Vein endothelial cell (primary cell): ENCODE data around the gene TPGS1. TPM values are rescaled to one million over a fixed set of nuclear protein-coding genes. Genes with fewer than 3 reads are reported as not detected.

Experiments
- total RNA-seq: library from RNA; depleted of rRNA; stranded (reverse); fragments of >200 nt; gene quantifications from 2 replicates; pipeline ENCODE4 v1.2.3, GENCODE V29; 2012

Gene TPGS1, protein sequence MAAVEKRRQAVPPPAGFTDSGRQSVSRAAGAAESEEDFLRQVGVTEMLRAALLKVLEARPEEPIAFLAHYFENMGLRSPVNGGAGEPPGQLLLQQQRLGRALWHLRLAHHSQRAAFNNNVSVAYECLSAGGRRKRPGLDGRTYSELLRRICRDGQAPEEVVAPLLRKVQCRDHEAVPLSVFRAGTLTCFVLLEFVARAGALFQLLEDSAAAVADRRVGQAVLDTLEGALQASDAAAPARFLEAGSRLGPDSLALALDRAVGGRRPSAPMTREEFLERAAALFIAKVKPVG
- 36.1 and 56.8 TPM in 2 replicates for total RNA-seq

GRCh38 chr19:507286-508203 lies at the start of gene TPGS1:
Gene TPGS1 (plus strand): TSS chr19:507497. CDS start chr19:507507, 10 bp downstream.

GRCh38 chr19:460877-461720 lies 46.2 kb upstream of the TPGS1 start, which contains the start of gene SHC2:
Gene SHC2 (minus strand): TSS chr19:461033. CDS start chr19:460996, 37 bp downstream.

DNA sequence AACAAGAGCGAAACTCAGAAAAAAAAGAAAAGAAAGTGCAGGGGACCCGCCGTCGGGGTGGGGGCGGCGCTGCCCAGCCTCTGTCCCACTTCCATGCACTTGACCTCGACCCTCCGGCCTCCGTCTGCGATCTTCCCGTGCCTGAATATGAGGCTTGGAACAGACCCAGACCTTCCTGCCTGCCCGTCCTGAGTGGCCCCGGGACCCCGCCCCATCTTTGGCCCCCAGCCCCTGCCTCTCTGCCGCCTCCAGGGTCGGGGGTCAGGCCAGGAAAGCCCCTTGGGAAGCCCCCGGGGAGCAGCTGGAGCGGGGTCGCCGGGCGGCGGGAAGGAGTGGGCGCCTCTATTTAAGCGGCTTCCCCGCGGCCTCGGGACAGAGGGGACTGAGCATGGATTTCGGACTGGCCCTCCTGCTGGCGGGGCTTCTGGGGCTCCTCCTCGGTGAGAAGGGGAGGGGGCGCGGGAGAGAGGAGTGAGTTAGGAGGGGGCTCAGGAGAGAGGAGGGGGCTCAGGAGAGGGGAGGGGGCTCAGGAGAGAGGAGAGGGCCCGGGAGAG lies 11.1 kb upstream of the TPGS1 start, which contains the start of gene MADCAM1:
TSS of gene MADCAM1 (plus strand) at position 375 of the 554 bp plus-strand sequence. CDS start at position 389, 14 bp downstream.

DNA sequence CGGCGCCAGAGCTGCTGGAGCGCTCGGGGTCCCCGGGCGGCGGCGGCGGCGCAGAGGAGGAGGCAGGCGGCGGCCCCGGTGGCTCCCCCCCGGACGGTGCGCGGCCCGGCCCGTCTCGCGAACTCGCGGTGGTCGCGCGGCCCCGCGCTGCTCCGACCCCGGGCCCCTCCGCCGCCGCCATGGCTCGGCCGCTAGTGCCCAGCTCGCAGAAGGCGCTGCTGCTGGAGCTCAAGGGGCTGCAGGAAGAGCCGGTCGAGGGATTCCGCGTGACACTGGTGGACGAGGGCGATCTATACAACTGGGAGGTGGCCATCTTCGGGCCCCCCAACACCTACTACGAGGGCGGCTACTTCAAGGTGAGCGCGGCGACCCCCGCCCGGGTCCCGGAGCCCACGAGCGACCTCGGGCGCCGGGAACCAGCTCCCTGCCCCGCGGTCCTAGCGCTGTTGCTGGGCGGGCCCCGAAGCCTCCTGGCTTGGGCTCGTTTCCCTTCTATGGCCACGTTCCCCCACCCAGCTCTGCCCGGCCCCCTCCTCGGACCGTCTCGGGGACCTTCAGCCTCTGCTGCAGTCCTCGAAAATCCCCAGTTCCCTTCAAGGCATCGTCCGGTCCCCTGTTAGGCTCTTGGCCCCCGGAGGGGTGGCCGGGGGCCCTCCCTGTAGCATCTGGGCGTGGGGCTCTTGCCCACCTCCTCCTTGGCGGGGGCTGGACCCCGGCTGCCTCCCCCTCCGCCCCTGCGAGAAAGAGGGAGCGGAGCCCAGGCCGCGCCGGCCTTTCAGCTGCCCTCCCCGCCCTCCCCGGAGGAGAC lies 24.7 kb downstream of the TPGS1 start, which contains the start of gene CDC34:
TSS of gene CDC34 (plus strand) at position 8 of the 808 bp plus-strand sequence. CDS start at position 180, 172 bp downstream.

DNA sequence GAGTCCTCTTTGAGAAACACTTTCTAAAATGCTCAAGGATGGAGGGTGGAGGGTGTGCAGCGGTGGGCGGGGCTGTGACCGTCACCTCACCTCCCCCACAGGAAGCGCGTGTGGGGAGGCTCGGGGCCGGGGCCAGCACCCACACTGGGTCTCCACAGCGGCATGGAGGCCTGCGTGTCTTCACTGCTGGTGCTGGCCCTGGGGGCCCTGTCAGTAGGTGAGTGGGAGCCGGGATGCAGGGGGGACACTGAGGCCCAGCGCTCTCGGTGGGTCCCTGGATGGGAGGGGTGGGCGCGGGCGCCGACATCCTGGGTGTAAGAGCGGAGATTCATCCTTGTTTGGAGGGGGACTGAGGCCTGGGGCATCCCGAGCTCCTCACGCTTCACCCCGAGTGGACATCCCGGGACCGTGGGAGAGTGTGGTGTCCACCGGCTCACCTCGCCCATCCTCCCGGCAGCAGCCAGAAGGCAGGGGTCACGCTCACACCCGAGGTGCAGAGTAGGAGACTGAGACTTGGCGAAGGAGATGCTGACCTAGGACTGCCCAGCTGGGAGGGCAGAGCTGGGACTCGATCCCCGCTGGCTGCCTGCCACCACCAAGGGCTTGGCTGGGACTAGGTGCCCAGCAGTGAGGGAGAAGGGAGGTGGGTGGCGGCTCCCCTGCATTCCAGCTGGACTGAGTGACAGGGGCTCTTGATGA lies 36.8 kb downstream of the TPGS1 start, which contains the start of gene GZMM:
TSS of gene GZMM (plus strand) at position 144 of the 699 bp plus-strand sequence. CDS start at position 163, 19 bp downstream.

Other genes starting within 250 kb of the TPGS1 start
- 38.2 and 40.0 TPM in 2 replicates for gene PLPP2, start 216.1 kb upstream of the TPGS1 start, total RNA-seq
- gene MIER2, start 162.7 kb upstream of the TPGS1 start, total RNA-seq: 20.2 and 21.6 TPM in 2 replicates
- 0.67 and 1.3 TPM in 2 replicates for gene C2CD4C, start 98.3 kb upstream of the TPGS1 start, total RNA-seq
- 12.8 and 15.4 TPM in 2 replicates for gene SHC2, start 46.5 kb upstream of the TPGS1 start, total RNA-seq
- gene MADCAM1, start 11.0 kb upstream of the TPGS1 start, total RNA-seq: under 0.01 and 0.10 TPM in 2 replicates
- 64.6 and 93.1 TPM in 2 replicates for gene CDC34, start 24.3 kb downstream of the TPGS1 start, total RNA-seq
- not detected in 2 replicates for gene GZMM, start 36.6 kb downstream of the TPGS1 start, total RNA-seq
- gene BSG, start 65.1 kb downstream of the TPGS1 start, total RNA-seq: 421 and 479 TPM in 2 replicates
- 1.2 and 1.6 TPM in 2 replicates for gene HCN2, start 82.4 kb downstream of the TPGS1 start, total RNA-seq
- gene POLRMT, start 126.0 kb downstream of the TPGS1 start, total RNA-seq: 32.5 and 36.9 TPM in 2 replicates
- not detected in 2 replicates for gene FGF22, start 132.4 kb downstream of the TPGS1 start, total RNA-seq
- gene RNF126, start 155.7 kb downstream of the TPGS1 start, total RNA-seq: 64.5 and 69.2 TPM in 2 replicates
- gene FSTL3, start 168.9 kb downstream of the TPGS1 start, total RNA-seq: 8.4 and 32.3 TPM in 2 replicates
- gene PRSS57, start 188.0 kb downstream of the TPGS1 start, total RNA-seq: 0.33 TPM in 1 of 2 replicates, not detected in the other
- 21.7 and 73.5 TPM in 2 replicates for gene PALM, start 201.4 kb downstream of the TPGS1 start, total RNA-seq
- not detected in 2 replicates for gene MISP, start 243.6 kb downstream of the TPGS1 start, total RNA-seq